Measurements from ENCODE around the gene PABPC3.

The PABPC3 gene

GRCh38 chr13:25112695-25113255 lies 16.8 kb downstream of the PABPC3 start:
- Mint-ChIP-seq H3K9me3 (no peaks in the 10 kb centered on the region), H3K27ac (no peak overlapping the region), H3K4me3 (no peak overlapping the region), H3K4me1 (peaks cover 5% of the 10 kb centered on the region), H3K36me3 (ENCODE audit: low read depth) (no peaks in the 10 kb centered on the region), H3K27me3 (ENCODE audit: low read depth, poor library complexity) (peaks cover 4% of the 10 kb centered on the region)
- DNase-seq = no peak
- no peak for TF ChIP-seq CTCF (IDR thresholded peaks at IDR 0.05)

GRCh38 chr13:25114220-25114619 lies 18.3 kb downstream of the PABPC3 start:
- no peak overlapping the region for H3K27ac Mint-ChIP-seq
- TF ChIP-seq CTCF (IDR thresholded peaks at IDR 0.05) = peak; percentile 90
- DNase-seq = peak; percentile 79

GRCh38 chr13:25116044-25116443 lies 20.1 kb downstream of the PABPC3 start:
- Mint-ChIP-seq H3K27me3 (ENCODE audit: low read depth, poor library complexity) (peaks cover 7% of the 10 kb centered on the region), H3K27ac (no peak overlapping the region), H3K36me3 (ENCODE audit: low read depth) (no peaks in the 10 kb centered on the region), H3K9me3 (no peaks in the 10 kb centered on the region), H3K4me1 (peaks cover 13% of the 10 kb centered on the region), H3K4me3 (no peak overlapping the region)
- DNase-seq = no peak
- no peak for TF ChIP-seq CTCF (IDR thresholded peaks at IDR 0.05)

More at GRCh38 chr13:25114220-25114619, 18.3 kb downstream of the PABPC3 start:
- no peaks in the 10 kb centered on the region for H3K9me3 Mint-ChIP-seq
- peaks cover 4% of the 10 kb centered on the region for H3K27me3 Mint-ChIP-seq (ENCODE audit: low read depth, poor library complexity)
- H3K4me1 Mint-ChIP-seq = peaks cover 11% of the 10 kb centered on the region
- H3K36me3 Mint-ChIP-seq (ENCODE audit: low read depth) = no peaks in the 10 kb centered on the region
- H3K4me3 Mint-ChIP-seq = no peak overlapping the region

GRCh38 chr13:25117312-25117711 lies 21.4 kb downstream of the PABPC3 start:
- no peak overlapping the region for H3K4me3 Mint-ChIP-seq
- no peak overlapping the region for H3K27ac Mint-ChIP-seq
- peaks cover 10% of the 10 kb centered on the region for H3K9me3 Mint-ChIP-seq
- no peak for DNase-seq
- H3K27me3 Mint-ChIP-seq (ENCODE audit: low read depth, poor library complexity) = peaks cover 3% of the 10 kb centered on the region
- H3K36me3 Mint-ChIP-seq (ENCODE audit: low read depth) = peaks cover 6% of the 10 kb centered on the region
- peaks cover 13% of the 10 kb centered on the region for H3K4me1 Mint-ChIP-seq
- no peak for TF ChIP-seq CTCF (IDR thresholded peaks at IDR 0.05)

GRCh38 chr13:25118378-25118905 lies 22.5 kb downstream of the PABPC3 start:
- Mint-ChIP-seq H3K9me3 (peaks cover 21% of the 10 kb centered on the region), H3K36me3 (ENCODE audit: low read depth) (peaks cover 6% of the 10 kb centered on the region), H3K4me1 (peaks cover 13% of the 10 kb centered on the region), H3K4me3 (no peak overlapping the region), H3K27ac (no peak overlapping the region), H3K27me3 (ENCODE audit: low read depth, poor library complexity) (peaks cover 3% of the 10 kb centered on the region)
- no peak for TF ChIP-seq CTCF (IDR thresholded peaks at IDR 0.05)
- no peak for DNase-seq

- peaks cover 20% of the 10 kb centered on the region for H3K9me3 Mint-ChIP-seq
- H3K27ac Mint-ChIP-seq = no peak overlapping the region
- no peaks in the 10 kb centered on the region for H3K4me1 Mint-ChIP-seq
- TF ChIP-seq CTCF (IDR thresholded peaks at IDR 0.05) = no peak
- H3K27me3 Mint-ChIP-seq (ENCODE audit: low read depth, poor library complexity) = peaks cover 9% of the 10 kb centered on the region
- no peak for DNase-seq
- no peaks in the 10 kb centered on the region for H3K36me3 Mint-ChIP-seq (ENCODE audit: low read depth)
- no peak overlapping the region for H3K4me3 Mint-ChIP-seq
Observed at GRCh38 chr13:25130944-25131343, 35.0 kb downstream of the PABPC3 start.

Measured in nephron progenitor cell (in vitro differentiated cells).